ENCODE data around the gene IL1RAP.

Gene IL1RAP

DNA sequence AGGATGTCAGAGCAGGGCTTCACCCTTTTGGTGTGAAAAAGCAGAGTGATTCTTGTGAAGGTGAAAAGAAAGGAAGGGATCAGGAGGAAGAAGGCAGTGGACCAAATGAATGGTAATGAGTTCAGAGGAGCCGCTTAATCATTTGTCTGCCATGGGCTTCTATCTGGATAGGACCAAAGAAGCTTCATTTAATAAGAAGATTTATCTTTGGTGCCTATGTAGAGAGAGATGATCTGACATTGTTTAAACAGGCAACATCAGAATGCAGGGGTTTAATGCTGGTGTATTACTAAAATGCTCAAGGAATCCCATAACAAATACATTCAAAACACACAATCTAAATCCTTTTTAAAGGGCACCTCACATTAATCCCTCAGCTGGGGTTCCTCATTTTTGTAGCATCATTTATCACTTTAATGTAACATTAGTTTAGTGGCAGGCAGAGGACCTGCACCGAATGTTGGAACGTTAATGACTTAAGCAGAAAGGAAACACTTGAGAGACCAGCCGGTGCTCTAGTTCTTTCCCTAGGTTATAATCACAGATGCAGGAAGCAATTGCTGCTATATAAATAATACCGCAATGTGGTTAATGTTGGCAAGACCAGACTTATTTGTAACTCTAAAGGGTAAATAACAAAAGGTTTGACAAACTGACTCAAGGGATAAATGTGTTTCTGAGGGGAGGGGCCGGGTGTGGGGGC, 27.9 kb upstream of the IL1RAP start:
- no peaks in the 10 kb centered on the region for H3K36me3 ChIP-seq (ENCODE audit: low read depth)
- H3K27me3 ChIP-seq (ENCODE audit: insufficient read depth, poor library complexity, severe bottlenecking), result no peaks in the 10 kb centered on the region
- TF ChIP-seq, protein P1, sequence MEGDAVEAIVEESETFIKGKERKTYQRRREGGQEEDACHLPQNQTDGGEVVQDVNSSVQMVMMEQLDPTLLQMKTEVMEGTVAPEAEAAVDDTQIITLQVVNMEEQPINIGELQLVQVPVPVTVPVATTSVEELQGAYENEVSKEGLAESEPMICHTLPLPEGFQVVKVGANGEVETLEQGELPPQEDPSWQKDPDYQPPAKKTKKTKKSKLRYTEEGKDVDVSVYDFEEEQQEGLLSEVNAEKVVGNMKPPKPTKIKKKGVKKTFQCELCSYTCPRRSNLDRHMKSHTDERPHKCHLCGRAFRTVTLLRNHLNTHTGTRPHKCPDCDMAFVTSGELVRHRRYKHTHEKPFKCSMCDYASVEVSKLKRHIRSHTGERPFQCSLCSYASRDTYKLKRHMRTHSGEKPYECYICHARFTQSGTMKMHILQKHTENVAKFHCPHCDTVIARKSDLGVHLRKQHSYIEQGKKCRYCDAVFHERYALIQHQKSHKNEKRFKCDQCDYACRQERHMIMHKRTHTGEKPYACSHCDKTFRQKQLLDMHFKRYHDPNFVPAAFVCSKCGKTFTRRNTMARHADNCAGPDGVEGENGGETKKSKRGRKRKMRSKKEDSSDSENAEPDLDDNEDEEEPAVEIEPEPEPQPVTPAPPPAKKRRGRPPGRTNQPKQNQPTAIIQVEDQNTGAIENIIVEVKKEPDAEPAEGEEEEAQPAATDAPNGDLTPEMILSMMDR (IDR thresholded peaks at IDR 0.05; ENCODE audit: poor library complexity, severe bottlenecking), result no peak
- DNase-seq (ENCODE audit: low spot score) (no peak), ATAC-seq (ENCODE audit: low read depth) (peak; percentile 49; the same call in 2 of the 3 replicates)
- H3K27ac ChIP-seq (ENCODE audit: poor library complexity, severe bottlenecking), result no peak overlapping the region
- H3K4me1 ChIP-seq (ENCODE audit: insufficient read depth, poor library complexity, severe bottlenecking), result peaks cover 7% of the 10 kb centered on the region
- no peak overlapping the region for H3K4me3 ChIP-seq (ENCODE audit: severe bottlenecking)
- H3K9me3 ChIP-seq (ENCODE audit: severe bottlenecking), result no peaks in the 10 kb centered on the region

DNA sequence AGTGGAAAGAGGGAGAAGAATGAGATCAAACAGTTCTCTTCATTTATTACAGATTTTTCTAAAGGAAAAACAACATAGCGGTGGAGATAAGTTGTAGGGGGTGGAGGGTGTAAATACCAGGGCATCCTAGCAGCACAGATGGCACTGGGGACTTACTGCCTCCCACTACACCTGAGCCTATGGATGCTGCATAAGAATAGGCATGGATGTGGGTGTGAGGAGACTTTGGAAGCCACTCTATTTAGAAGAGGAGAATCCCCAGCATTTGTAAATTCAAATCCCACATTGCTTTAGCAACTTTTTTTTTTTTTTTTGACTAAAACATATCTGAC, 27.4 kb upstream of the IL1RAP start:
- Histone ChIP-seq H3K4me1 (ENCODE audit: insufficient read depth, poor library complexity, severe bottlenecking) (peaks cover 7% of the 10 kb centered on the region), H3K36me3 (ENCODE audit: low read depth) (no peaks in the 10 kb centered on the region), H3K4me3 (ENCODE audit: severe bottlenecking) (no peak overlapping the region), H3K27ac (ENCODE audit: poor library complexity, severe bottlenecking) (no peak overlapping the region), H3K27me3 (ENCODE audit: insufficient read depth, poor library complexity, severe bottlenecking) (no peaks in the 10 kb centered on the region), H3K9me3 (ENCODE audit: severe bottlenecking) (no peaks in the 10 kb centered on the region)
- no peak for DNase-seq (ENCODE audit: low spot score)
- ATAC-seq (ENCODE audit: low read depth), result peak; percentile 27; the same call in 1 of the 3 replicates
- TF ChIP-seq, protein P1 (IDR thresholded peaks at IDR 0.05; ENCODE audit: poor library complexity, severe bottlenecking), result no peak

DNA sequence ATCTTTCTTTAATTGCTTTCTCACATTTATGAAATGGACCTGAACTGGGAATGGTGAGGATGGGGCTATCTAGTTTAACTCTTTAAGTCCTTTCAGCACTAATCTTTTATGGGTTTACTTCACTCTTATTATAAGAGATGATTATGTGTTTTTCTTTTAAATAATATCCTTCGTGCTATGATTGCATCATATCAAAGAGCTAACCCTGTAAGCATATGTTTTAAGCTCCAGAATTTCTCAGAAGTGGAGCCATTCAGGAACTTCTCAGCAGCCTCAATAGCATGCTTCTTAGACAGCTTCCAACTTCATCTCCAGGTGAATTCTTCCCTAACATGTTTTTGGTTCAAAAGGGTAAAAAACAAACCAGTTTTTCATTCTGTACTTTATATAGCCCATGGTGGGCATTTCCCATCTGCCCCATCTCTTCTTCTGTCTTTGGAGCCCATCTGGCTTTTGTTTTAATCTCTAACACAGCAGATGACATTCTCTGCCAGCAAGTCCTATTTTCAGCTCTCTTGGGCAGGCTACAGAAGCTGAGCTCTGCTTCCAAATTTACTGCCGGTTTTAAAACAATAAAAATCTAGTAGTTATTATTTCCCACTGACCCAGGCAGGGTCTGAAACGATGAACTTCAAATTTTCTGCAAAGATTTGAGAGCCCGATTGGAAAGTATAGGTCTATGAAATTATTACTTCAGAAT, 26.8 kb upstream of the IL1RAP start:
- no peak for DNase-seq (ENCODE audit: low spot score)
- peaks cover 7% of the 10 kb centered on the region for H3K4me1 ChIP-seq (ENCODE audit: insufficient read depth, poor library complexity, severe bottlenecking)
- no peak overlapping the region for H3K27ac ChIP-seq (ENCODE audit: poor library complexity, severe bottlenecking)
- H3K27me3 ChIP-seq (ENCODE audit: insufficient read depth, poor library complexity, severe bottlenecking), result no peaks in the 10 kb centered on the region
- TF ChIP-seq, protein P1 (IDR thresholded peaks at IDR 0.05; ENCODE audit: poor library complexity, severe bottlenecking), result no peak
- no peaks in the 10 kb centered on the region for H3K9me3 ChIP-seq (ENCODE audit: severe bottlenecking)
- no peaks in the 10 kb centered on the region for H3K36me3 ChIP-seq (ENCODE audit: low read depth)
- H3K4me3 ChIP-seq (ENCODE audit: severe bottlenecking), result no peak overlapping the region
- no peak for ATAC-seq (ENCODE audit: low read depth)

DNA sequence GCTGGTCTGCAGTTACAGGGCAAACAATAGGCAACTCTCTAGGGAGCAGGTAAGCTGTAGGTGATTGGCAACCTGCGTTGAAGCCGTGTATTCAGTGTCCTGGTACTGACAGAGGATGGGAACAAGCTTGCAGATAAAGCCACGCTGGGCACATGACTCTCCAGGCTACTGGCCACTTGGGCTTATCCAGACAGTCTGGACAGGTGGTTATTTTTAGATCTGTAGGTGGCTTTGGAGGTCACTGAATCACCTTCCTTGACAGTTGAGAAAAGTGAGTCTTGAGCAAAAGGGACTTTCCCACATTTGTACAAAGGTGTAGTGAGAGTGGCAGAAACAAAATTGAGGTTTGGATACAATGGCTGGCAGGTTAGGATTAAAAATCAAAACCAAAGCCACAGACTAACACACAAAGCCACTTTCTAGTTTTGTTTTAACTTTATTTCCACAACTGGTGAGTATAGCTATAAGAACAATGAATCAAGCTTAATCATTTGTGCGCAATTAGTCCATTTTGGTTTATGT, 22.3 kb upstream of the IL1RAP start:
- DNase-seq (ENCODE audit: low spot score) (no peak), ATAC-seq (ENCODE audit: low read depth) (no peak; the same call in 2 of the 3 replicates)
- Histone ChIP-seq H3K4me1 (ENCODE audit: insufficient read depth, poor library complexity, severe bottlenecking) (peaks cover under 1% of the 10 kb centered on the region), H3K4me3 (ENCODE audit: severe bottlenecking) (no peak overlapping the region), H3K27me3 (ENCODE audit: insufficient read depth, poor library complexity, severe bottlenecking) (no peaks in the 10 kb centered on the region), H3K27ac (ENCODE audit: poor library complexity, severe bottlenecking) (no peak overlapping the region), H3K9me3 (ENCODE audit: severe bottlenecking) (no peaks in the 10 kb centered on the region), H3K36me3 (ENCODE audit: low read depth) (no peaks in the 10 kb centered on the region)
- TF ChIP-seq, protein P1 (IDR thresholded peaks at IDR 0.05; ENCODE audit: poor library complexity, severe bottlenecking), result no peak

DNA sequence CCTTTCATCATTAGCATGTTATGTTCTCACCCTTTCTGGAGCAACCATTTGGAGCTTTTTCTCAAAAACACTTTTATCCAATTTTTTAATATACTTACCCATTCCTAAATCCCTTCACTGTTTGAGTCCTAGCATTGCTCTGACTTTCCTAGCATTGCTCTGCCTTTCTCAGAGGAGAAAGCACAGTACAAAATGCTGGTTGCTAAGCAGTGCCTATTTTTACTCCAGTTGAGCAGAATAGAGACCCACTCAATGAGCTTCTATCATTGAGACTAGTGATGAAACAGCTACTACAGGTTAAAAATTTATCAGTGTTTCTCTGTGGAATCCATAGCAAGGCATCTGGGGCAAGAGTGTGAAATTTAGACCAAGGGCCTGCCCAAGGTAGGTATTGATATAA, 21.8 kb upstream of the IL1RAP start:
- DNase-seq (ENCODE audit: low spot score), result no peak
- no peak overlapping the region for H3K27ac ChIP-seq (ENCODE audit: poor library complexity, severe bottlenecking)
- H3K9me3 ChIP-seq (ENCODE audit: severe bottlenecking), result no peaks in the 10 kb centered on the region
- no peaks in the 10 kb centered on the region for H3K36me3 ChIP-seq (ENCODE audit: low read depth)
- H3K4me3 ChIP-seq (ENCODE audit: severe bottlenecking), result no peak overlapping the region
- H3K27me3 ChIP-seq (ENCODE audit: insufficient read depth, poor library complexity, severe bottlenecking), result no peaks in the 10 kb centered on the region
- ATAC-seq (ENCODE audit: low read depth), result no peak
- TF ChIP-seq, protein P1 (IDR thresholded peaks at IDR 0.05; ENCODE audit: poor library complexity, severe bottlenecking), result no peak
- H3K4me1 ChIP-seq (ENCODE audit: insufficient read depth, poor library complexity, severe bottlenecking), result no peaks in the 10 kb centered on the region
